Bronchial epithelial cell (primary cell): ENCODE measurements around the gene SNX9. TPM values are rescaled to one million over a fixed set of nuclear protein-coding genes. Genes with fewer than 3 reads are reported as not detected.

ENCODE experiments used
- DNase-seq: peaks from one replicate; pipeline ENCODE4 v3.0.0-alpha.2; 2010; ENCODE audit warnings: low read depth
- FAIRE-seq: peaks from 2 replicates; lab custom pipeline; 2011; peaks lifted over from hg19 to GRCh38; lab: Jason Lieb, UNC
- H3K27me3 ChIP-seq: 2 replicates; pipeline ENCODE4 v1.5.1; 2011; ENCODE audit warnings: low read length; ENCODE audit not compliant: control insufficient read depth, insufficient read depth
- H3K36me3 ChIP-seq: 2 replicates; pipeline ENCODE4 v1.5.1; 2011; ENCODE audit warnings: low read length; ENCODE audit not compliant: control insufficient read depth, insufficient read depth
- H3K4me3 ChIP-seq: 2 replicates; pipeline ENCODE4 v1.5.1; 2011; ENCODE audit warnings: mild to moderate bottlenecking, low read depth, low read length, control low read depth
- CTCF ChIP-seq: IDR thresholded peaks from 2 replicates; pipeline ENCODE4 v1.5.1; 2011; ENCODE audit warnings: mild to moderate bottlenecking, moderate library complexity, low read length, control low read depth, inconsistent platforms; ENCODE audit not compliant: insufficient read depth, severe bottlenecking
- total RNA-seq: library from RNA; depleted of rRNA; stranded (reverse); fragments of >200 nt; gene quantifications from 2 replicates; pipeline ENCODE4 v1.2.1, GENCODE V29; 2014

The SNX9 gene
- total RNA-seq, 1 donor from 2014 or later: 26.6 TPM

GRCh38 chr6:157904999-157905398 is 82.0 kb downstream of the SNX9 start:
- Histone ChIP-seq H3K4me3 (no peak overlapping the region), H3K27me3 (no peaks in the 10 kb centered on the region), H3K36me3 (peaks cover 7% of the 10 kb centered on the region)
- DNase-seq (no peak), FAIRE-seq (no peak)
- no peak for TF ChIP-seq CTCF

DNA sequence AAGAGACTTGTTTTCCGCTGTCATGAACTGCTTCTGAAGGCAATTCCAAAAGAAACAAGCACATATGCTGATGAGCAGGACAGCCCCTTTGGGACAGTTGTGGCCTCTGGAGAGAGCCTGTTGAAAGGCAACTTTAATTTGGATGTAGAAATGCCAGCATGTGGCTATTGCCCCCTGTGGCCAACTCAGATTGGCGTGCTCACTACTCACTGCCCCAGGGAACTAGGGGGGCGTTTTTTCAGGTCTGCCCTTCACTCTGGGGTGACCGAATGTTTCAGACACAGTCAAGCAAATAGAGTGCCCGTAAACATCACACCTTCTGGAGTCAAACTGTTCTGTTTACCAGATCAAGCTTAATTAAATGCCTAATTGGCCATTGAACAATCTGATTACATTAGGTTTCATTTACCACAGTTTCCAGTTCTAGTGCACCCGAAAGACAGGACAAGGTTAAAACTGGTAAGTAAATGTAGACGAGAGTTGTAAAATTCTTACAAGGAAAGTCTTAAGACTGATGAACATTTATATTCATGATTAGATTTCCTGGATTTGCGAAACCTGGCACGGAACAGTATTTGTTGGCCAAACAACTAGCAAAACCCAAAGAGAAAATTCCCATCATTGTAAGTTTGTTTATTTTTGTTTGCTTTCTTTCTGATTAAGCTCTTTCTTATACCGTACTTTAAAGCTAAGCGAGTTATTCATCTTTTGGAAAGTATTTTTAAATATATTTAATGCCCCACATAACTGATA is 82.7 kb downstream of the SNX9 start:
- DNase-seq: no peak
- Histone ChIP-seq H3K27me3 (no peaks in the 10 kb centered on the region), H3K36me3 (peaks cover 7% of the 10 kb centered on the region), H3K4me3 (no peak overlapping the region)
- peak; percentile 3 for TF ChIP-seq CTCF
- FAIRE-seq: no peak

DNA sequence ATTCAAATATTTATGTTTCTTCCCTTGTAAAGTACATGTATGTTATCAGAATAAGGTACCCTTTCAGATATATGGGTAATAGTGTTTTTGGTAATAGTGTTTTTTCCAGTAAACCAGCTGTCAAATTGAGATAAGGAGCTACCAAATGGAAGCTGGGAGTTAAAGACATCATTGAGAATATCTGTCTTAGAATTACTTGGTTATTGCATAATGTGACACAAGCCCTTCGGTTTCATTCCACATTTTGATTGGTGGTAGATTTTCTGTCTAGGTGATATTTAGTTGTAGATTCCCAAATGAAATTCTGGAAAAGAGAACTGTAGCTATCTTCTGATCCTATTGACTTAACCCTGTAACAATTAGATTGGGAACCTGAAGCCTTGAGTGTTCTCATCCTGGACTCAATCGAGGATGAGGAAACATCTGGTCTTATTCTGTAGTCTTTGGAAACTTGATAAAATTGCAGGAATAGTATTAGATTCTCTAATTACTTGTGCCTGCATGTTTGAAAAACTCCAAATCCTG is 83.6 kb downstream of the SNX9 start:
- H3K36me3 ChIP-seq: peaks cover 7% of the 10 kb centered on the region
- FAIRE-seq (no peak), DNase-seq (no peak)
- TF ChIP-seq CTCF: no peak
- H3K4me3 ChIP-seq: no peak overlapping the region
- H3K27me3 ChIP-seq: no peaks in the 10 kb centered on the region

GRCh38 chr6:157907651-157908050 is 84.6 kb downstream of the SNX9 start:
- Histone ChIP-seq H3K36me3 (peaks cover 7% of the 10 kb centered on the region), H3K4me3 (no peak overlapping the region), H3K27me3 (no peaks in the 10 kb centered on the region)
- DNase-seq: no peak
- no peak for FAIRE-seq
- no peak for TF ChIP-seq CTCF

DNA sequence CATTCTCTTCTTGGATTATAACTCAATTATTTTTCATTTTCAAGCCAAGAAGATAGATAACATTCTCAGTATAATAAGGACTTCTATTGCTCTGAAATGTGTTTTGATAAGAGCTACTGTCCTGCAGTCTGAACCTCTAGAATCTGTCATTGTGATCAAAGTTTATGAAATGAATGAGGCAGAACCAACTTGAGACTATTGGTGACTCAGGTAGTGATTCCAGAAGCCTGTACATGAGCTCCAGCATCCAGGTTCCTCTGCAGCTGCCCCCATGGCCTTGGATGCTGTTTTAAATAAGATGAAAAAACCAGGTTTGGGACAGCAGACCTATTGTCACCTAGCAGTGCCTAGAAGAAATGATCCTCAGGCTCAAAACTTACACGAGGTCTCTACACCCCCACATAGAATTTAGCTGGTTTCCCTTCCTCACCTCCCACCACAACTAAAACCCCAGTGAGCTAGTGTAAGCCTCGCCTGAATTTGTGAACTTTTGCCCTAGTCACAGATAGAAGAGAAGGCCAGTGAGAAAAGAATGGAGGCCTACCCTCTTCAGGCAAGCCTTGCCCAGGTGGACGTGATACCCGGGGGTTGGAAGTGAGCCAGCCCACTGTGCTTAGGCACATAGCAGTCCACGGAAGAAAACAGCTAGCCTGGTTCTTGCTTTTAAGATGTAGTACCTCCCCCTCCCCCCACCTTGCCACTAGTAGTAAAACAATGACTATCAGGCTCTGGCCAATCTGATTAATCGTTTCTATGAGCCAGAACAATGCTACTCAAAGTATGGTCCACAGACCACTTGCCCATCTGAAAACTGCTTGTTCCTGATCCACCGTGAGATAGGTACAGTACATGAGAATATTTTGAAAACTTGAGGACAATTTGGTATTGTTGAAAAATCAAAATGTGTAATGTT is 85.6 kb downstream of the SNX9 start:
- H3K27me3 ChIP-seq: no peaks in the 10 kb centered on the region
- peaks cover 6% of the 10 kb centered on the region for H3K36me3 ChIP-seq
- TF ChIP-seq CTCF: no peak
- peak; percentile 52 for FAIRE-seq
- DNase-seq: no peak
- H3K4me3 ChIP-seq: no peak overlapping the region
